GM18511 (cell line): ENCODE data around the gene PRUNE2.

ENCODE experiments used
- ATAC-seq: cut with Tn5 transposase; IDR thresholded peaks from one replicate; pipeline ENCODE4 v1.9.1; 2021; ENCODE audit warnings: mild to moderate bottlenecking, moderate library complexity; ENCODE audit not compliant: unreplicated experiment

Gene PRUNE2

GRCh38 chr9:76703270-76703669 lies 202.6 kb downstream of the PRUNE2 start:
- no peak for ATAC-seq

DNA sequence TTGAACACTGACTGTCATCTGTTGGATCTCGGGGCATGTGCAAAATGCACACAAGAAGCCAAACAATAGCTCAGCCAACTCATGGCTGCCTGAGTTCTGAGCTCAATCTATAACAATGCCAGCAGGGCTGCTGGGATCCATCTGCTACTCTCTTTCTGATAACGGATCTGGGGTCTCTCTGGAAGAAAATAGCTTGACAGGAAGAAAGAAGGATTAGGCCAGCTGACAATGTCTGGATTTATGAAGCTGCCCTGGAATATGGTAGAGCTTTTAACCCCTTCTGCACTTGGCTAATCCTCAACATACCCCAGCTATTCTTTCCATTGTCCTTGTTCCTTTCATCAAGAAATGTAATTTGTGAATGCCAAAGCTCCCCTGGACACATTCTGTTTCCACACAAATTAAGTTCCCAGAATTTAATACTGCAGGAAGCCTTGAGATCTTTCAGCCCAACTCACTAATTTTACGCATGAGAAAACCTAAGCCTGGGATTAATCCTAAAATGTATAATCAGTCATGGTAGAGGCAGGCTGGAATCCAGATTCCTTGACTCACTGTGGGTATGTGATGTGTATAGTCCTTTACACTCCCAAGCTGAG lies 204.4 kb downstream of the PRUNE2 start:
- ATAC-seq, result no peak

- no peak for ATAC-seq
Observed at GRCh38 chr9:76700916-76701315, 205.0 kb downstream of the PRUNE2 start.

DNA sequence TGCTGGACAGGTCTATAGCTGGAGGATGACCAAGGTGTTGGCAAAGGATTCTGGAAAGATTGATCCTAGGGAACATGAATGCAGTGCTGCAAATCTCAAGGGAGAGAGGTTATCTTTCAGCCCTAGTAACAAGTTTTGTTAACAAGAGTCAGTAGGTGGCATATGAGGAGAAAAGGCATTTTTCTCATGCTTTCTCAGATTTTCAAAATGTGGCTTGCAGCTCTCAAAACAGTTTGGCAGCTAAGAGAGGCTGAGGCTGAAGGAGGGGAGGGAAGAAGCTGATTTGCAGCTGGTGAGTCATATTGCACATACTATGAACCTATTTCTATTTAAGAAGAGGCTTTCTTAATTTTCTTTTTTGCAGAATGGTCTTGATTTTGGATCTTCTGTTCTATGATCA lies 205.9 kb downstream of the PRUNE2 start:
- no peak for ATAC-seq

DNA sequence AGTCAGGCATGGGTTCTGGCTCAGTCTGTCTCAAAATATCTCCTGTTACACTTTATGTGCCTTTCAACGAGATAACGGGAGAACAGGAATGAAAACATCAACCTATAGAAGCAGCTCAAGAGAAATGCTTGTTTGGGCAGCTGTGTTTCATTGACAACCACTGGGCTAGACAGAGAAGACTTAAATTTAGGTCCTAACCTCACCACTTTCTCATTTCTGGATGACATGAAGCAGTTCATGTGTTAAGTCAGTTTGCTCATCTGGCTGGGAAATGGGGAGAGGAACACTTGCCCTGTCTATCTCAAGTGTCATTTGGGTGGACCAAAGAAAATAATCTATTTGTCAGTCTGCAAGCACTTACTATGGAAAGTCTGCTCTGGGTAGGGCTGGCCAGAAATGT lies 208.4 kb downstream of the PRUNE2 start:
- no peak for ATAC-seq

DNA sequence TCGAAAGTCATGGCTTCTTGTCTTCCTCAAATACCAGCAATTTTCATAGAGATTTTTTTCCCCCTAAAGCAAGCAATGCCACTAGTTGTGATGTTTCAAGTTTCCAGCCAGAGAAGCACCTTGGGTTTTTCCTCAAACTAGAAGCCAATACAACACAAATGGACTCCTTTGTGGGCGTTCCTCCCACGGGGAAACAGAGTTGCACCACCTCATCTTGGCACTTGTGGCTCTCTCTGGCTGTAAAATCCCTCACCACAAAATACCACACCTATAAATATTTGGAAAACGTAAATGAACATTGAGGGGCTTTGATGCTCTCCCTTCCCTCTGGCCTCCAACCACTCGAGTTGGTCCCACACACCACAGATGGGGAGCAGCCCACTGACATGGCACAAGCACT lies 208.8 kb downstream of the PRUNE2 start:
- ATAC-seq, result no peak

DNA sequence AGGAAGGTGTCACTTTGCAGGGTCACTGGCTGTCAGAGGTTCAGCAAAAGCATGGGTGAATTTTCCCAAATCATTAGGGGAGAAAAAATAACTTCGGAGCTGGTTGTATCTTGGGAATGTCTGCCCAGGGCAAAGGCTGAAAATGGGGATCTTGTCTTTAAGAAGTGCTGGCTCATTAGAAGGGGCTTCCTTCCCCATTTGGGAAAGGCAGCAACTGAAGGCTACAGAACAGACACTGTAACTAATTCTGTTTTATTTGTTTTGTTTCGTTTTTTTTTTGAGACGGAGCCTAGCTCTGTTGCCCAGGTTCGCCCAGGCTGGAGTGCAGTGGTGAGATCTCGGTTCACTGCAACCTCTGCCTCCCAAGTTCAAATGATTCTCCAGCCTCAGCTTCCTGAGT lies 212.0 kb downstream of the PRUNE2 start:
- no peak for ATAC-seq

GRCh38 chr9:76692458-76693129 lies 213.3 kb downstream of the PRUNE2 start:
- no peak for ATAC-seq

DNA sequence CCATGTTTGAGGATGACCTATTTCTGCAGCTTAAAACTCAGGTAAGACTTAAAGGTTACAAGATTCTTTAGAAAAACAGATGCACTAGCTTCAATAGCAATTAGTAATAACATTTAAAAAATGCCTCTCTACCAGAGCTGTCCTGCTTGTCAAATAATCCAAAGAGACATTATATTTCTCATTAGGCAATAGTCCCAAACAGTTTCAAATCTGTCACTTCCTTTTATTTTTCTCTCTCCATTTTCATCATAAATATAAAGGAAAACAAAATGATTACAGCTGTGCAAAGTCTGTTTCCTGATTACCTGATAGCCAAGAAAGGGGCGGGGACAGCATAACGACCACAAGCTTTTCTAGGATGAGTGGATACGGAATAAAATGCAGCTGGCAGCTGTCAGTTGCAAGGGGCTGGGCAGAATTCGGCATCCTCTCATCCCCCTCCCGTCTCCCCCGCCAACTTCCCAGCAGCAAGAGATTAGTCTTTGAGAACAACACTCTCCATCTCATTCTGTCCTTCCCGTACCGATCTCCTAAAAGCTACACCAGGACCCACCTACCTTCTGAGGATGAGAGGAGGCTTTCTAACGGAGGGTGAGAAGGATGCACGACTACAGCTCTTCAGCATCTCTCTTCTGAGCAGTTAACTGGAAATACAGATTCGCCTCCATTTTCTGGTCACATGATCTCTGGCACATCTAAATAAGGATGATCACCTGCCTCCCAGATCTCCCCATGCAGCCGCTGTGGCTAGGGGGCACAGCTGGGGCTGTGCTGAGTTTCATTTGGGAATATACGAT lies 214.2 kb downstream of the PRUNE2 start:
- ATAC-seq, result no peak

DNA sequence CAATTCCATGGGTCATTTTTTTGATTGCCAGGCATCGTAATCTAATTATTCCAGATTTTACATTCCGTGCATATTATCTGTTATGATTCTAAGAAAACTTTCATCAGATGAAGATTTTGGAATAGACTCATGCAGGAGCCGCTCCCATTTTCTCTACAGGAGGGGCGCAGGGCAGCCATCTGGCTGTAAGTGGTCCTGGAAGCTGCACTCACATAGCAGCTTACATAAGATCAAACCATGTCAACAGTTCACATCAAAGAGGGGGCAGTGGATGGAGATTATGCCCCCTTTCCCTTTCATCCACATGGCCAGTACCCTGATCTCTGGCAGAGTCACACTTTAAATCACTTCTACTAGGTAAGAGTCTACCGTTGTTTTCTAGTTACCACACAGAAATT lies 214.9 kb downstream of the PRUNE2 start:
- ATAC-seq, result no peak

DNA sequence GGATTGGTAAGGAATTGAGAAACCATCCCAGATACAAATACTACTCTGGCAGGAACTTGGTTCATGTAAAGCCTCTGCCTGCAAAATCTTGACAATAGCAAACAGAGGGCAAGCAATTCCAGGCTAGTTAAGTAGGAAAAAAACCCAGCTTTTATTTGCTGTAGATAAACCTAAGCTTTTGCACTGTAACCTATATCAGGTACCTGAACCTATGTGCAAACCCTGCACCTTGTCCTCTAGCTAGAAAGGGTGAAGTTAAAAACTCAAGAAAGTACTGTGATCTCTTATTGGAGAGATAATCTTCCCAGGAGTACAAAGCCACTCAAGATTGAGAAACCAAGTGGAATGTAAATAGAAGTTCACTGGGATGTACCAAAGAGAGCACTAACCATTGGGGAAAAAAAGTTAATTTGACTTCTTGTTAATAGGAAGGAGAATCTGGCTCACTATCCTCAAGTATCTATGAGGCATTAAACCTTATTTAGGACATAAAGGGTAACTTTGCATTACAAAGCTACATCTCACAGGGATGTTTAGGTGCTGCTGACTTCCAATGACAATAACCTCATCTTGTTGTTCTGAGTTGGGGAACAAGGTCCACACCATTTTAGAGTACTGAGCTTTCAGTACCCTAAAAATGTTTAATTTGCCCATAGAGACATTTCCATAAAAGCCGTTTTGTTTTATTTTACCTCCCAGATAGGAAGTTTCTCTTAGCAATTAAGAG lies 215.5 kb downstream of the PRUNE2 start:
- ATAC-seq, result no peak

- ATAC-seq, result no peak
Observed at GRCh38 chr9:76688471-76689238, 217.3 kb downstream of the PRUNE2 start.

- peak; percentile 62 for ATAC-seq
Observed at GRCh38 chr9:76687861-76688391, 218.0 kb downstream of the PRUNE2 start.

GRCh38 chr9:76686756-76687155 lies 219.2 kb downstream of the PRUNE2 start:
- no peak for ATAC-seq

GRCh38 chr9:76684213-76684612 lies 221.7 kb downstream of the PRUNE2 start:
- no peak for ATAC-seq

DNA sequence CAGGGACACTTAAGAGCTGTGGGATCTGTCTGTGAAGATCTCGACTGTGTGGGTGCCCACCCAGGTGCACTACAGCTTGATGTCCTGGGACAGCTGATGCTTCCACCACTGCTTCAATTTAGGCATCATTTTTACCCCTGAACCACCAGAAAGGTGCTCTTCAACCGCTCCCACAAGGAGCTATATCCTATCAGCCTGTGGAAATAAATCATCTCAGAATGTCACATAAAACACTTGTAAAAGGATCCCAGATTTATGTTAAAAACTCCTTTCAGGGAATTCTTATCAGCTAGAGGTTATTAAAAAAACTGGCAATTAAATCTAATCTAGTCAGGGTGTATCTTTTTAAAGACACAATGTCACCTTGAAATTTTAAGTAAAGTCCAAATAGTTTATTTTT lies 224.4 kb downstream of the PRUNE2 start:
- ATAC-seq, result no peak

GRCh38 chr9:76680716-76681425 lies 225.0 kb downstream of the PRUNE2 start:
- no peak for ATAC-seq

GRCh38 chr9:76677481-76678055 lies 228.3 kb downstream of the PRUNE2 start:
- no peak for ATAC-seq

DNA sequence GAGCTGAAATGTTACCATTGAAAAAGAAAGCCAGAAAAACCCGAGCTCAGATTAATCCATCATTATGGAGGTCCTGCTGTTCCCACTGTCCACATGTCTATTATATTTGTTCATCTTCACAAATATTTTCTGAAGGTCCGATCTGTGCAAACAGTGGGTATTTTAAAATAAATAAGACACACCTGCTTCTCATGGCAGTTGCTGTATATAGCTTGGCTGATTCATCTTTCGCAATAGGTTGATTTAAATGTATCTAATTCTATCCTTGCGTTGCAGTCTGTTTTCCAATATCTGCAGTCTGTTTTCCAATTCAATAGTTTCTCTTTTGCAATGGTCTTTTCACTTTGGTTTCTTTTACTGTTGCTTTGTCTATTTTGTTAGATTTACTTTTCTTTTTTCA lies 229.1 kb downstream of the PRUNE2 start:
- no peak for ATAC-seq
